Neuronal stem cell (in vitro differentiated cells): Measurements from ENCODE around the gene MAF. TPM values are rescaled to one million over a fixed set of nuclear protein-coding genes. Genes with fewer than 3 reads are reported as not detected.

Experiments used
- DNase-seq: peaks from one replicate; pipeline ENCODE4 v3.0.0-alpha.2; 2013; ENCODE audit warnings: low spot score
- H2AFZ ChIP-seq: one replicate; pipeline ENCODE4 v1.6.1; 2013; ENCODE audit warnings: mild to moderate bottlenecking, low read length, inconsistent platforms
- H2AK5ac ChIP-seq: 2 replicates; pipeline ENCODE4 v1.6.1; 2013; ENCODE audit warnings: low read depth, mild to moderate bottlenecking, inconsistent platforms, low read length, moderate library complexity, mixed read lengths
- H2BK120ac ChIP-seq: 2 replicates; pipeline ENCODE4 v1.6.1; 2013; ENCODE audit warnings: low read depth, mild to moderate bottlenecking, inconsistent platforms, low read length, moderate library complexity, mixed read lengths
- H2BK12ac ChIP-seq: one replicate; pipeline ENCODE4 v1.6.1; 2013; ENCODE audit warnings: low read length, inconsistent platforms
- H2BK15ac ChIP-seq: 2 replicates; pipeline ENCODE4 v1.6.1; 2013; ENCODE audit warnings: mild to moderate bottlenecking, low read length, inconsistent platforms, mixed read lengths
- H2BK5ac ChIP-seq: one replicate; pipeline ENCODE4 v1.6.1; 2013; ENCODE audit warnings: inconsistent platforms, mild to moderate bottlenecking, low read length, moderate library complexity
- H3K14ac ChIP-seq: one replicate; pipeline ENCODE4 v1.6.1; 2013; ENCODE audit warnings: low read length, inconsistent platforms
- H3K18ac ChIP-seq: 2 replicates; pipeline ENCODE4 v1.6.1; 2013; ENCODE audit warnings: low read length, inconsistent platforms
- H3K23ac ChIP-seq: 2 replicates; pipeline ENCODE4 v1.6.1; 2013; ENCODE audit warnings: low read depth, mild to moderate bottlenecking, mixed read lengths, low read length, inconsistent platforms; ENCODE audit not compliant: poor library complexity
- H3K27ac ChIP-seq: replicated peaks from 3 replicates; pipeline ENCODE4 v1.5.1; 2013; ENCODE audit warnings: low read length, inconsistent platforms
- H3K27me3 ChIP-seq, 3 experiments: 2 replicates each; pipeline ENCODE4 v1.6.1; 2013; ENCODE audit warnings: low read length in 3 of 3, mild to moderate bottlenecking in 2 of 3, inconsistent platforms in 1 of 3, low read depth in 1 of 3, mixed read lengths in 1 of 3, moderate library complexity in 1 of 3; ENCODE audit not compliant: control insufficient read depth in 3 of 3, insufficient read depth in 3 of 3
- H3K36me3 ChIP-seq, 2 donors: replicated peaks in 1 of 2; 2 replicates each; pipeline ENCODE4 v1.6.1; 2013; ENCODE audit warnings: low read length in 2 of 2; ENCODE audit not compliant: control insufficient read depth in 2 of 2, insufficient read depth in 2 of 2
- H3K4ac ChIP-seq: 2 replicates; pipeline ENCODE4 v1.6.1; 2013; ENCODE audit warnings: inconsistent platforms, mild to moderate bottlenecking, low read length, moderate library complexity
- H3K4me1 ChIP-seq, 2 donors: 1 replicate in 1 of 2; 2 replicates in 1 of 2; pipeline ENCODE4 v1.6.1; 2013; ENCODE audit warnings: low read length in 2 of 2, low read depth in 1 of 2; ENCODE audit not compliant: control insufficient read depth in 2 of 2, insufficient read depth in 1 of 2
- H3K4me2 ChIP-seq: one replicate; pipeline ENCODE4 v1.6.1; 2013; ENCODE audit warnings: mild to moderate bottlenecking, low read length, inconsistent platforms; ENCODE audit not compliant: insufficient read depth, poor library complexity, severe bottlenecking
- H3K4me3 ChIP-seq, 2 donors: 2 replicates each; pipeline ENCODE4 v1.5.1; 2013; ENCODE audit warnings: low read length in 2 of 2, mild to moderate bottlenecking in 2 of 2, inconsistent platforms in 1 of 2, moderate library complexity in 1 of 2
- H3K79me1 ChIP-seq: one replicate; pipeline ENCODE4 v1.6.1; 2013; ENCODE audit warnings: low read depth, mild to moderate bottlenecking, inconsistent platforms, low read length, moderate library complexity
- H3K9ac ChIP-seq: one replicate; pipeline ENCODE4 v1.6.1; 2013; ENCODE audit warnings: mild to moderate bottlenecking, low read depth, low read length, inconsistent platforms; ENCODE audit not compliant: poor library complexity
- H3K9me3 ChIP-seq, 2 donors: replicated peaks in 1 of 2; 2 replicates each; pipeline versions ENCODE3 to v1.6.1; 2013; ENCODE audit warnings: low read length in 2 of 2, mild to moderate bottlenecking in 2 of 2, inconsistent platforms in 1 of 2, low read depth in 1 of 2, mixed read lengths in 1 of 2, moderate library complexity in 1 of 2; ENCODE audit not compliant: control insufficient read depth in 2 of 2, insufficient read depth in 1 of 2
- H4K8ac ChIP-seq: one replicate; pipeline ENCODE4 v1.6.1; 2013; ENCODE audit warnings: low read depth, mild to moderate bottlenecking, inconsistent platforms, low read length, moderate library complexity
- H4K91ac ChIP-seq: one replicate; pipeline ENCODE4 v1.6.1; 2013; ENCODE audit warnings: low read length, low read depth, mild to moderate bottlenecking, inconsistent platforms; ENCODE audit not compliant: poor library complexity
- WGBS, 2 donors: extraction: QIAGEN DNeasy Blood & Tissue Kit; methylation state at CpG; one replicate each; pipeline ENCODE4 v1.1.7; 2013; ENCODE audit warnings: missing lambda C conversion rate in 2 of 2, mixed read lengths in 1 of 2; ENCODE audit not compliant: insufficient read length in 2 of 2, insufficient replicate concordance in 1 of 2; ENCODE audit errors: extremely low coverage in 2 of 2; 5-methylcytosine and 5-hydroxymethylcytosine counted together
- polyA plus RNA-seq, 2 experiments: library from polyadenylated mRNA; stranded (reverse); fragments of 200-250 nt; gene quantifications; one replicate each; pipeline ENCODE4 v1.2.3, GENCODE V29; 2013

The MAF gene
- 8.2 TPM for polyA plus RNA-seq (2013, experiment 1 of 2)
- 8.4 TPM for polyA plus RNA-seq (2013, experiment 2 of 2)

DNA sequence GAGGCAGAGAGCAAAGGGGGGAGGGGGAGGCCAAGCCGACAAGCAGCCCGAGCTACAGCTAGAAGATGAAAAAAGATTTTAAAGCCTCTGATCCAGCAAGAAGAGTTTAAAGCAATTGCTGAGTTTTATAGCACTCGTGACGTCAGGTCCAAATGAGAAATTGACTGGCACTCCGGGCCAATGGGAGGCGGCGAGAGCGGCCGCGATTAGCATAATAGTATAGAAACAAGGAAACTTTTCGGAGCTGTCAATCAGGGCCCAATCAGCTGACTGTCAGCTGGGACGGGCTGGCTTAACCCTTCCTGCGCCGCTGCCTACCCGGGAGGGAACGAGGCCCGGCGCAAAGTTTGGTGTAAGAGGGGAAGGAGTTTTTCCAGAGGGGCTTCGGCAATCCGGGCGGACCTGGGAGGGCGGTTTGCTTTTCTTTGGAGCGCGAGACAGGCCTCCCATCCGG, at the start of gene MAF:
TSS of gene MAF (minus strand) at position 100 of the 454 bp plus-strand sequence. CDS start 835 bp downstream, outside the sequence.
- Histone ChIP-seq H4K8ac (no peak within 1 kb of the TSS), H2BK120ac (peak within 1 kb of the TSS; percentile 77), H3K14ac (no peak within 1 kb of the TSS), H2BK12ac (peak within 1 kb of the TSS; percentile 52), H2BK15ac (peak within 1 kb of the TSS; percentile 86), H3K4me2 (peak within 1 kb of the TSS; percentile 89), H3K27ac (peak within 1 kb of the TSS; percentile 85), H2AFZ (peak within 1 kb of the TSS; percentile 93), H3K36me3 (no peaks in the 10 kb centered on the region), H2BK5ac (peak within 1 kb of the TSS; percentile 94), H4K91ac (no peak within 1 kb of the TSS), H3K27me3 (no peaks in the 10 kb centered on the region), H3K79me1 (peaks cover 2% of the 10 kb centered on the region), H3K23ac (peak within 1 kb of the TSS; percentile 52), H3K18ac (peak within 1 kb of the TSS; percentile 97), H3K4me3 (peak within 1 kb of the TSS; percentile 78 to 95), H3K4me1 (peaks cover 4 to 12% of the 10 kb centered on the region in 2 donors), H3K9me3 (no peaks in the 10 kb centered on the region), H3K9ac (peak within 1 kb of the TSS; percentile 93), H3K4ac (peak within 1 kb of the TSS; percentile 31), H2AK5ac (no peak within 1 kb of the TSS)
- no CpG with 5 or more reads among the region's 25 CpGs for WGBS, 2 donors
- DNase-seq = peak; percentile 87

GRCh38 chr16:79648826-79649225, 48.3 kb upstream of the MAF start:
- no peak overlapping the region for H3K27ac ChIP-seq
- no peak overlapping the region for H3K4me2 ChIP-seq
- peaks cover 0 to 3% of the 10 kb centered on the region in 2 donors for H3K4me1 ChIP-seq
- no peak overlapping the region for H3K9ac ChIP-seq
- H3K14ac ChIP-seq = no peak overlapping the region
- no peak overlapping the region for H4K8ac ChIP-seq
- no peak for DNase-seq
- H3K9me3 ChIP-seq = no peaks in the 10 kb centered on the region
- H2BK5ac ChIP-seq = no peak overlapping the region
- no peak overlapping the region for H2BK12ac ChIP-seq
- H3K4ac ChIP-seq = no peak overlapping the region
- WGBS, 2 donors = no CpG with 5 or more reads among the region's 4 CpGs
- no peak overlapping the region for H2AFZ ChIP-seq
- H2BK120ac ChIP-seq = no peak overlapping the region
- H3K79me1 ChIP-seq = no peaks in the 10 kb centered on the region
- H3K4me3 ChIP-seq = no peak overlapping the region
- H2BK15ac ChIP-seq = no peak overlapping the region
- H3K18ac ChIP-seq = no peak overlapping the region
- no peak overlapping the region for H4K91ac ChIP-seq
- no peak overlapping the region for H2AK5ac ChIP-seq
- no peak overlapping the region for H3K23ac ChIP-seq
- no peaks in the 10 kb centered on the region for H3K27me3 ChIP-seq
- no peaks in the 10 kb centered on the region for H3K36me3 ChIP-seq

DNA sequence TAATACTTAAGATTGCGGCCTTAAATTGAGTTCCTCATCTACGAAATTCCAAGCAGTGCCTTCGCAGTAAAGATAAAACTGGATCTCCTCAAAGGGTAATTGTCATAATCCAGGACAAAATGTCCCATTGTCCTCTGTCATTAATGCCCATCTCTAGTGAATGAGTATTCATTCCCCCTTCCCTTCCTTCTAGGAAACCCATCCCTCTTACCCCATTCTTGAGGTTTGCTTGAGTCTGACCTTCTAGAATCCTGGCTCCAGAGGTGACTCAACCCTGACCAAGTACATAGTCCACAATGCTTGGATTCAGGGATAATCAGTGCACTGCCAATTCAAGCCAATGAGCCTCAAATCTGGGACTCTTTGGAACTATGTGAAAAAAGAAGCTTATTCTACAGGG, 47.0 kb upstream of the MAF start:
- no peak overlapping the region for H3K14ac ChIP-seq
- no CpG with 5 or more reads among the region's 3 CpGs for WGBS, 2 donors
- DNase-seq = no peak
- H3K27ac ChIP-seq = no peak overlapping the region
- H4K8ac ChIP-seq = no peak overlapping the region
- H3K4me2 ChIP-seq = no peak overlapping the region
- no peak overlapping the region for H3K4me3 ChIP-seq
- no peak overlapping the region for H4K91ac ChIP-seq
- H2BK12ac ChIP-seq = no peak overlapping the region
- no peak overlapping the region for H3K18ac ChIP-seq
- no peak overlapping the region for H3K4ac ChIP-seq
- H3K4me1 ChIP-seq = no peaks in the 10 kb centered on the region
- no peak overlapping the region for H2AK5ac ChIP-seq
- no peaks in the 10 kb centered on the region for H3K9me3 ChIP-seq
- H3K27me3 ChIP-seq = no peaks in the 10 kb centered on the region
- no peaks in the 10 kb centered on the region for H3K79me1 ChIP-seq
- H2BK5ac ChIP-seq = no peak overlapping the region
- no peak overlapping the region for H3K23ac ChIP-seq
- no peak overlapping the region for H2AFZ ChIP-seq
- no peak overlapping the region for H2BK15ac ChIP-seq
- H3K36me3 ChIP-seq = no peaks in the 10 kb centered on the region
- no peak overlapping the region for H2BK120ac ChIP-seq
- no peak overlapping the region for H3K9ac ChIP-seq

- Histone ChIP-seq H3K27ac (no peak overlapping the region), H4K91ac (no peak overlapping the region), H2AFZ (no peak overlapping the region), H3K36me3 (no peaks in the 10 kb centered on the region), H2BK12ac (no peak overlapping the region), H3K23ac (no peak overlapping the region), H2BK5ac (no peak overlapping the region), H3K9me3 (no peaks in the 10 kb centered on the region), H3K9ac (no peak overlapping the region), H4K8ac (no peak overlapping the region), H3K4me1 (no peaks in the 10 kb centered on the region), H3K18ac (no peak overlapping the region), H3K14ac (no peak overlapping the region), H3K79me1 (no peaks in the 10 kb centered on the region), H3K4ac (no peak overlapping the region), H2BK15ac (no peak overlapping the region), H3K4me2 (no peak overlapping the region), H3K4me3 (no peak overlapping the region), H2AK5ac (no peak overlapping the region), H2BK120ac (no peak overlapping the region), H3K27me3 (peaks cover 0 to 2% (median 0%) of the 10 kb centered on the region in 3 experiments)
- WGBS, 2 donors = no CpG with 5 or more reads among the region's 4 CpGs
- DNase-seq = no peak
These were observed 45.2 kb upstream of the MAF start for GRCh38 chr16:79645701-79646100.
